Inflammatory macrophage (primary cell): ENCODE measurements around the gene ETFB.

Experiments
- DNase-seq, 2 donors: peaks; one replicate each; pipeline ENCODE4 v3.0.0-alpha.2; 2020 to 2022

Gene ETFB

DNA sequence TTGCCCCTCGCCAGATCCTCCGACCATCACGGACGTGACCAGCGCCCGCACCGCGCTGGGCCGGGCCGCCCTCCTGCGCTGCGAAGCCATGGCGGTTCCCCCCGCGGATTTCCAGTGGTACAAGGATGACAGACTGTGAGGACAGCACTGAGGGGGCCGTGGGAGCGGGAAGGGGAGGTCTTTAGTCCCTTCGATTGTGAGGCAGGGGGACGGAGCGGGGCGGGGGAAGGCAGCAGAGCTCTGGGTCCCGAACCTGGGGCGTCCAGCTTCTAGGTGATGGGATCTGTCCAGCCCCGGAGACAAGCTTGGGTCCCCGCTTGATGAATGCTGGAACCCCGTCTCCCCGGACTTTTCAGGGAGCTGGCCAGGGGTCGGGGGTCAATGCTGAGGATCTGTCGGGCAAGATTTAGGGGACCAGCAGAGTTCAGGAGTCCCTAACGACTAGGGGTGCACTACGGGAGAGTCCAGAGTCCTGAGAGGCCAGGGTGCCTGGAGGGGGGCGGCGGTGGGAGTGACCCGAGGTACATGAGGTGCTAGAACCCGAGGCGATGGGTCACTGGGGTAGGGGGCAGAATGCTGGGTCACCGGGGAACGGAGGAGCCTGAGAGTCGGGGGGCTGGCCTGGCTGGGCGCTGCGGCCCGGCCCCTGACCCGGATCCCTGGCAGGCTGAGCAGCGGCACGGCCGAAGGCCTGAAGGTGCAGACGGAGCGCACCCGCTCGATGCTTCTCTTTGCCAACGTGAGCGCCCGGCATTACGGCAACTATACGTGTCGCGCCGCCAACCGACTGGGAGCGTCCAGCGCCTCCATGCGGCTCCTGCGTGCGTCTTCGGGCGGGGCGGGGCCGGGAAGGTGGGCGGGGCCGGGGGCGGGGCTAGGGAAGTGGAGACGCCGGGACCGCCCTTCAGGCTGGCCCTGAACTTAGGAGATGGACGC, 38.9 kb downstream of the ETFB start:
- DNase-seq: peak; percentile 68 to 81

DNA sequence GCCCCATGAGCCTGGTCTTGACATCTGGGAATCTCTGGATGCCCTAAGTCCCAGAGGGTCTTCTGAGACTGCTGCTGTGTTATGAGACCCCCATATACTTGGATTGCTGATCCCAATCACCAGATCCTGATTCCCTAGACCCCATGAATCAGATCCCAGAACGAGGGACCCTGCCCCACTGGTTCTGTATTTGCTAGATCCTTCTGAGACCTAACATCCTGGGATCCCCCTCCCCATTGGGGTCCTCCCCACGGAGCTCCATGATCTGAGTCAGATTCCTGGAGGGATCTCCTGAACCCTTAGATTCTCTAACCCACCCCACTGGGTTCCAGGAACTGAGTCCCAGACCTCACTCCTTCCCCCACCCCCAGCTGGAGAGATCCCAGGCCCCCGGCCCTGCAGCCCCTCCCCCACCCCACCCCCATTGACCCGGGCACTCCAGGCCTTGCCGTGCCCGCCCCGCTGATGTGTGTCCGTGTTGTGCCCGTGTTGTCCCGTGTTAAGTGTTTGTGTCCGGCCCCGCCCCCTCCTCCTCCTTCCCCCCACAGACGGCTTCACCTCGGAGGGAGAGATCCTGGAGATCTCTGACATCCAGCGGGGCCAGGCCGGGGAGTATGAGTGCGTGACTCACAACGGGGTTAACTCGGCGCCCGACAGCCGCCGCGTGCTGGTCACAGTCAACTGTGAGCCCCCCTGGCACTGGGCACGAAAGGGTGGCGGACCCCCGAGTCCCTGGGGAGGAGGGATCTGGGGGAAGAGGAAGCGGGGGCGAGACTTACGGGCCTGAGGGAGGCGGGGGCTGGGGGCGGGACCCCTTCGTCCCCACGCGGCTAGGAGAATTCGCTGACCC, 39.7 kb downstream of the ETFB start:
- no peak for DNase-seq

DNA sequence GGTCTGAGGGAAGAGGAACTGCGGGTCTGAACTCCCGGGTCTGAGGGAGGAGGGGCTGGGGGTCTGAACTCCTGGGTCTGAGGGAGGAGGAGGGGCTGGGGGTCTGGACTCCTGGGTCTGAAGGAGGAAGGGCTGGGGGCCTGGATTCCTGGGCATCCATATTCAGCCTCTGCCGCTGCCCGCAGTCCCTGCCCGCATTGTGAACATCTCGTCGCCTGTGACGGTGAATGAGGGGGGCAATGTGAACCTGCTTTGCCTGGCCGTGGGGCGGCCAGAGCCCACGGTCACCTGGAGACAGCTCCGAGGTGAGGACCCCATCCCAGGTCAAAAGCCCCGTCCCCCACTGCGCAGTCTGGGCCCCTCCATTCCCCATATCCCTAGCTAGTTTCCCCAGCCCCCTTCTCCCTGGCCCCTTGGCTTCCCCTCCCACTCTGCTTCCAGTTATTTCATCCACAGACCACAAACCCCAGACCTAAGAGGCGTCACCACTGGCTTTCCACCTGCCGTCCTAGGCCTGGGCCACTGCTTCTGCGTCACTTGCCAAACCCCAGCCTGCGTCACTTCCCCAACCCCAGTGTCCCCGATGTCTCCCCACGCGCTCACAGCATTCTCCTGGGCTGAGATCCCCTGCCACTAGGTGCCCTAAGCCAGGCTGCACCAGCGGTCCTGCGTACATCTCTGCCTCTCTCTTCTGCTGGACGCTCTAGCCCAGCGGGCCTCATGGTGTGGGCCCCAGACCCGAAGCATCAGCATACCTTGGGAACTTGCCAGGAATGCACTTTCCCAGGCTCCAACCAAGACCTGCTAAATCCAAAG, 40.8 kb downstream of the ETFB start:
- peak in 1 of 2 donors; percentile 21 for DNase-seq

DNA sequence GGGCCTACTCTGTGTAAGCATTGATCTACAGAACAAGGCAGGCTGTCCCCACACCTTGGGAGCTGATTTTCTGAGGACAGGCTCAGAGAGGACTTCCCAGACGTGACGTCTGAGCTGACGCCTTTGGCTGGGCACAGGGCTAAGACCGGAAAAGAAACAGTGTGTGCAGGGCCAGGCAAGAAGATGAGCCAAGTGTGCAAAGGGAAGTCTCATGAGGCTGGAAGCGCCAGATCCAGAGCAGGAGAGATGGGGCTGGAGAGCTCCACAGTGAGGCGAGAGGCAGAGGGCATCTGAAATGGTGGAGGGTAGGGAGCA, 42.1 kb downstream of the ETFB start:
- DNase-seq: no peak

DNA sequence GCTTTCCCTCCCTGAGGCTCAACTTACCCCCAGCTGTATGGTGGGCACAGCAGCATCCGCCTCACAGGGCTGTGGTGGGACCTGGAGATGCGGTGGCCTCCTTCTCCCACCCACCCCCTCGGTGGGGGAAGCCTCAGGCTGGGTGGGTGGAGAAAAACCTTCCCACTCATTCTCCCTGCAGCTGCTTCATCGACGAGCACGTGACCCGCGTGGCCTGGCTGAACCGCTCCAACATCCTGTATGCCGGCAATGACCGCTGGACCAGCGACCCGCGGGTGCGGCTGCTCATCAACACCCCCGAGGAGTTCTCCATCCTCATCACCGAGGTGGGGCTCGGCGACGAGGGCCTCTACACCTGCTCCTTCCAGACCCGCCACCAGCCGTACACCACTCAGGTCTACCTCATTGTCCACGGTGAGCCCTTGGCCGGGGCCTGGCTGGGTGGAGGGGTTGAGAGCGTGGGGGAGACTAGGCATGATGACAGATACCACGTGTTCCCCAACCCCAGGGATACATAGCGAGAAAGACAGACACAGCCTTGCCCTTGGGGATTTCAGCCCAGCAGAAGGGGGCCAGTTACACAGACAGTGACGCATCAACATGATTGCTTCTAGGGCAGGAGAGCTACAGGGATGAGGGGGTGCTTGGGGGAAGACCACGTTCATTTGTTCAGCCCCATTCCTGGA, 42.6 kb downstream of the ETFB start:
- DNase-seq: no peak

DNA sequence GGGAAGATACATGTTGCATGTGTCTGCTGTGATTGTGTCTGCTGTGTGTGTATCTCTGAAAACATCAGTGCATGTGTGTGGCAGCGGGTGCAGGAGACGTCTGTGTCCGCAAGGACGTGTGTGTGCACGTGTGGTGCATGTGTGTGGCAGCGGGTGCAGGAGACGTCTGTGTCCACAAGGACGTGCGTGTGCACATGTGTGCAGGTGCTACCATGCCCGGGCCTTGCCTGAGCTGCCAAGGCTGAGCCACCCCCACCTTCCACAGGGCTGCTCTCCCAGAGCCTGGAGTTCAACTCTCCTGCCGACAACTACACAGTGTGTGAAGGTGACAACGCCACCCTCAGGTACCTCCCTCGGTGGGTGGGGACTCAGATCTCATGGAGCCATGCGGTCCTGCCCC, 44.4 kb downstream of the ETFB start:
- no peak for DNase-seq

DNA sequence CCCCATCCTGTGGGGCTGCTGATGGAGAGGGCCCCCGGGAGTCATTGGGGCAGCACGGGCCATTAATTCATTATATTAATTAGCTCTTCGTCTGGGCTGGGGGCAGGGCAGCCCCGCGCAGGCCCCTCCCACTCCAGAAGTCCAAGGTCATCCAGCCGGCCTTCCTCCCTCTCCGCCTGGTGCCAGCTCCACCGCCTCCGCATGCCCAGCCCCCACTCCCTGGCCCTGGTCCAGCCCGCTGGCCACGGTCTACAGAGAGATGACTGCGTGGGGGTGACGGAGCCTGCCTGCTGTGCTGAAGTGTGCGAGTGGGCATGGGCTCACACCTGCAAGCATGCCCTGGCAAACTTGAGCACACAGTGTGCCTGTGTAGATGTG, 45.9 kb downstream of the ETFB start:
- no peak for DNase-seq

DNA sequence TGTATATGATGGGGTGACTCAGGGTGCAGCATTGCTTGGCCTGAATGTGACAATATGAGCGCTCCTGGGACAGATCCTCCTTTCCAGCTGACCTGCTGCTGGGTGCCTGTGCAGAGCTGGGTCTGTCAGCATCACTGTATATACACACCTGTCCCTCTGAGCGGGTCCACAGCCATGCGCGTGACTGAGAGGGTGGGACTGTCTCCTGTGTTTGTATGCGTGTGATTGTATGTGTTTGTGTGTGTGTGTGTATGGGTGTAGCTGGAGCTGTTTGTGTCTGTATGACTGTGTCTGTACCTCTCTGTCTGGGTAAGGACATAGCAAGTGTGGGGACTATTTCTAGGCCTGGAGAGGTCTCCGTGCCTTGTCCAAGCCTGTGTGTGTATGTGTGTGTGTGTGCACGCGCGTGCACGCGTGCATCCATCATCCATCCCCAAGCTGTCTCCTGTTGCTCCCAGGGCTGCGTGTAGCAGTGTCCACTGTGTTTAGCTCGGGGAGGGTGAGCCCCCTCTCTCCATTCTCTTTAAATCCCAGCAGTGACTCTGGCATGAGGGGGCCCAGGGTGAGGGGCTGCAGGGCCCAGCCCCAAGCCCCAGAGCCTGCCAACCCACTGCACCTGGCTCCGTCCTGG, 46.4 kb downstream of the ETFB start:
- no peak for DNase-seq

DNA sequence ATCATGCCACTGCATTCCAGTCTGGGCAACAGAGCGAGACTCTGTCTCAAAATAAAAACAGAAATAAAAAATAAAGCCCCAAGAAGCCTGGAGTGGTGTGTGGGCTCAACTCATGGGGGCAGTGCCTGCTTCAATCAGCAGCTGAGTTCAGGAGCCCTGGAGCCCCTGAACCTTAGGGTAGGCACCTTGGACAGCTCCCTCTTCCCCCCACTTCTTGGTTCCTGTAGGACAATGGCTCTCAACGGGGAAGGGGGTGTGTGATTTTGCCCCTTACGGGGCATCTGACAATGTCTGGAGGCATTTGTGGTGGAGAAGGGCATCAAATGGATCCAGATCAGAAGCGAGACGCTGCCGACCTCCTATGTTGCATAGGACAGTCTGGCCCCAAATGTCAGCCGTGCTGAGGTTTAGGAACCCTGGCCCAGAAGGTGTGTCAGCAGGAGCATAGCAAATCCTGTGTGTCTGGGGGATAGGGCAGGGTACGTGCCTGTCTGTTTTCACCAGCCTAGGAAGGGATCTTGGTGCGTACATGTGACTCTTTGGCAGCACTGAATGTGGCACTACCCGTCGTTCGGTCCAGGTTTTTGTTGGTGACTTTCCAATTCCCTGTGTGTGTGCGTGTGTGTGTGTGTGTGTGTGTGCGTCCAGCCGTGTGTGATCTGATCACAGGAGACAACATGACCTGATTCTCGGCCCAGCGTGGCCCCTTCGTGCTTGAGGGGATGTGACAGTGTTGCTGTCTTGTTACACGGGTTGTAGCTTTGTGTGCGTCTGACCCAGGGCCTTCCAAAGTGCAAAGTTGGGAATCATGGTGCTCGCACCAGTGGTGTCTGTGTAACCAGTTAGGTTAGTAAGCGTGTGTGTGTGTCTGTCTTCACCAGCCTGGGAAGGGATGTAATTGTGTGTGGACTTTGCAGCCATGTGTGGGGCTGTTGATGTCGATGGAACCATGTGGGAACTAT, 47.2 kb downstream of the ETFB start:
- no peak for DNase-seq

DNA sequence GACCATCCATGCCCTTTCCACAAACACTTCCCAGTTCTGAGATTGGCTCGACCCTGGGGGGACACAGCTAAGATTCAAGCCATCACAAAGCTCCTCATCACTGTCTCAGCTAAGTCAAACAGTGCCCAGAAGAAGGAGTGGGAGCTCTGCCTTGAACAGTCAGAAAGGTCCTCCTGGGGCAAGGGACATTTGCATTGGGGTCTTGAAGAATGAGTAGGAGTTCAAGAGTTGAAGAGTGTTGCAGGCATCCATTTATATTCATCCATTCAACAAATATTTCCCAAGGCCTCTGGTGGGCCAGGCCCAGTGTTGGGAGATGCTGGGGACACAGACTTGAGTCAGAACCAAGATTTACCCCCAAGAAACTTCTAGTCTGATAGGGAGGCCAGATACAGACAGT, 48.2 kb downstream of the ETFB start:
- no peak for DNase-seq

DNA sequence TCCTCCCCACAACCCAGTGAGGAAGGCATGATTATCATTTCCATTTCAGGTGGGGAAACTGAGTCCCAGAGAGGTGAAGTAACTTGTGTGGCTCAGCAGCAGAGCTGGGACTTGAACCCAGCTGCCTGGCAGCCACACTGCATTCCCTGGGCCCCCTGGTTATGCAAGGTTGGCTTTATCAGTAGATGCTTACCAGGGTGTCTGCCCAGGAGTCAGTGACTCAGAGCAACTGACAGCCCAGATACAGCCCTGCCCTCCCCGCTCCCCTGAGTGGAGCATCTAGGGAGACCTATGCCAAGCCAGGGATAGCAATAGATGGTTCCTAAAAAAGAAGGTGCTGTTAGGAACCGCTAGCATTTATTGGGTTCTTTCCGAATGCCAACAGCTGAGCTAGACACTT, 48.8 kb downstream of the ETFB start:
- DNase-seq: no peak

DNA sequence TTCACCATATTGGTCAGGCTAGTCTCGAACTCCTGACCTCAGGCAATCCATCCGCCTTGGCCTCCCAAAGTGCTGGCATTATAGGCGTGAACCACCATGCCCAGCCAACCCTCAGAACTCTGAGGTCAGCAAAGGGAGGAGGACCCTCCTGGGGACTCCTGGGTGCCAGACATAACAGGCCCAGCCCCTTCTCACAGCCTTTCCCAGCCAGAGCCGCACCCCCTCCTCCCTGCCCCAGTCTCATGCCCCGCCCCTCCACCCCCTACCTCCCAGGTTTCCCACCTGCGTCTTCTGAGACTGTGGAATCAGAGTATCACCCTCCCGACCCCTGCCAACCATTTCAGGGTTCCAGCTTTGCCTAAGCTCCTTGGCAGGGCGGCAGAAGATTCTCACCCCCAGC, 49.5 kb downstream of the ETFB start:
- DNase-seq: no peak

DNA sequence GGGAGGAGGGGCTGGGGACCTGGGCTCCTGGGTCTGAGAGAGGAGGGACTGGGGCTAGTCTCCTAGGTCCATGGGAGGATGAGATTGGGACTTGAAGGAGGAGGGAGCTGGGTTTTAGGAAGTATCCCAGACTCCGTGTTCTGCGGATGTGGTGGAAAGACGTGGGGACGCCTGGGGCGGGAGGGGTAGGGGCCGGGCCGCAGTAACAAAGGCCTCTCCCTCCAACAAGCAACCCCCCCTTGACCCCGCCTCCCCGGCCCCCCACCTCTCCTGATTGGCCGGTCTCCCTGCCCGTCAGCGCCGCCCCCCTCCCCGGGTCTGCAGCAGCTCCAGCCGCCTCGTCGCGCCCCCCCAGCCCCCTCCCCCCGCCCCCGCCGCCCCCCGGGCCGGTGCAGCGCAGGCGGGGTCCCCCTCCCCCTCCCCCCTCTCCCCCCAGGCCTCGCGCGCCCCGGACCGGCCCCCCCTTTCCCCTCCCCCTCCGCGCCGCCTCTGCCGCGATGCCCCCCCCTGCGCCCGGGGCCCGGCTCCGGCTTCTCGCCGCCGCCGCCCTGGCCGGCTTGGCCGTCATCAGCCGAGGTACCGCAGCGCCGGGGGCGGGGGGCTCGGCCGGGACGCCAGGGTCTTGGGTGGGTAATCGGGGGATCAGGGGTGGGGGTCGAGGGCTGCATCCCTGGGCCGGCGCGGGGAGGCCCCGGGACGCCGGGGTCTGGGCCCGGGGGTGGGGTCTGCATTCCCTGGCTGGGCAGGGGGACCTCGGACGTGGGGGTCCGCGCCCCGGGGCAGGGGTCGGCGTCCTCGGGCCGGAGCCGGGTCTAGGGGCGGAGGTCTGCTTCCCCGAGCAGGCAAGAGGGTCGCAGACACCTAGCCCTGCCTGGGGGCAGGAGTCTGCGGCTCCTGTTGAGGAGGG, 54.6 kb downstream of the ETFB start, which contains the start of gene IGLON5:
Gene IGLON5, plus strand, starts transcription at position 294 of the 907 bp plus-strand sequence. Its CDS starts 204 bp downstream, at position 498.
- no peak for DNase-seq

DNA sequence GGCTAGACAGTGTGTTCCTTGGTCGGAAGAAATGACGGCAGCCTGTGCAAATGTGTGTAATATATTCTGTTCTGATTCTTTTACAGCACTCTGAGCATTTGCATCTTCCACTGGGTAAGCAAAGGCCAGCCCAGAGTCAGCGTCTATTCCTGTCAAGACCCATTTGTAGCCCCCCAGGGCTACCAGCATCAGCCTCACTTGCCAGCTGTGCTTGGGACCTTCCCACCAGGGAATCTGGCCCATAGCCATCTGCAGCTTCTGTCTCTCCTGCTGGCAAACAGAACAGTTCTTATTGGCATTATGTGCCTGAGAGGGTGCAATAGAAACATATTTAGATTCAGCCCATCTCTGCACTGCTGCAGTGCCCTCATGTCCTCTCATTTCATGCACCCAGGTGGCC, 60.7 kb downstream of the ETFB start:
- no peak for DNase-seq

DNA sequence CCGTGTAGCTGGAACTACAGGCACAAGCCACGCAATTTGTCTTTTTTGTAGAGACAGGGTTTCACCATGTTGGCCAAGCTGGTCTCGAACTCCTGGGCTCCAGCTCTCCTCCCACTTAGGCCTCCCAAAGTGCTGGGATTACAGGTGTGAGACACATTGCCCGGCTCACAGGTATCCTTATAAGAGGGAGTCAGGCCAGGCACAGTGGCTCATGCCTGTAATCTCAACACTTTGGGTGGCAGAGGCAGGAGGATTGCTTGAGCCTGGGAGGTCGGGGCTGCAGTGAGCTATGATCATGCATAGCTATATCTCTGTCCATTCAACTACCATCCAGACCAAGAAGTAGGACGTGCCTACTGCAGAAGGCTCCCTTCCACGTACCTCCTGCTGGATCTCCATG, 64.9 kb downstream of the ETFB start:
- DNase-seq: no peak

DNA sequence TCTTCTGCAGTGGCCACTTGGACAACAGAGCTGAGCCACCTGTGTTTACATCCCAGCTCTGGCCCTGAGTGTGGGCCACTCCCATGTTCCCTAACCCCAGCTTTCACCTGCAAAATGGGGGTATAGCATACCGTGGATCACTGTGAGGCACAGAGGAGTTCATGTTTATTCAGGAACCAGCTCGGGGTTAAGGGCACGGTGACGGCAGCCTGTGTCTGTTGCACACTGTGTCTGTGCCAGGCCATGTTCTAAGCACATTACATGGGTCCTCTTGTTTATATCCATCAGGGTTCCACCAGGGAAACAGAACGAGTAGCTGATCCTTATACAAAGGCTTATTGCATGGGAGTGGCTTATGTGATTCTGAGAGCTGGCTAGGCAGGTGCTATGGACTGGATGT, 68.8 kb downstream of the ETFB start:
- no peak for DNase-seq

DNA sequence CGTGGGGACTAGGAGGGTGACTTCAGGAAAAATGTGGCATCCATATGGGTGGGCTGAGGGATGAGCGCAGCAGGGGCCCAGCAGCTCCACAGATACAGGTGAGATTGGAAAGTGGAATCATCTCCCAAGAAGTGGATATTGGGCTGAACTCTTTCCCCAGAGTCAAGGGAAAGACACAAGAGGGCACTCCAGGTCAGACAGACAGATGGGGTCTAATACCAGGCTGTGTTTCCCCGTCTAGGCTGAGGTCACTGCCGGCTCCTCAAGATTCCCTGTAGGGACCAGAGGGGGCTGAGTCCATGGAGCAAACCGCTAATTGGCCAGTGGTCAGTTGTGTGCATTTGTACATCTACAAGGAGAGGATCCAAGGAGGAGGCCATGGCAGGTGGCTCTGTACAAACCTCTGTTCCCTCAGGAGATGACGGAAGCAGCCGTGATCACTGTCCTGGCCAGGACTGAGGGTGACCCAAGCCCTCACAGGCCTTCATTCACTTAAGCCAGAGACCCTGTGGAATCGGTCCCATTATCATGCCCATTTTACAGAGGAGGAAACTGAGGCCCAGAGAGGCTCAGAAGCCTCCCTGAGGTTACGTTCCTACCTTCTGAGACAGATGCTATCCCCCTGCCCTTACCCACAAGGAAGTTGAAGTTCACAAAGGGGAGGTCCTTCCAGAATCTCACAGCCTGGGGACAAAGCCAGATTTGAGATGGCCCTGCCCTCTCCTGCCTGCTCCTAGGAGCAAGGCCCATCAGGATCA, 69.7 kb downstream of the ETFB start:
- no peak for DNase-seq

DNA sequence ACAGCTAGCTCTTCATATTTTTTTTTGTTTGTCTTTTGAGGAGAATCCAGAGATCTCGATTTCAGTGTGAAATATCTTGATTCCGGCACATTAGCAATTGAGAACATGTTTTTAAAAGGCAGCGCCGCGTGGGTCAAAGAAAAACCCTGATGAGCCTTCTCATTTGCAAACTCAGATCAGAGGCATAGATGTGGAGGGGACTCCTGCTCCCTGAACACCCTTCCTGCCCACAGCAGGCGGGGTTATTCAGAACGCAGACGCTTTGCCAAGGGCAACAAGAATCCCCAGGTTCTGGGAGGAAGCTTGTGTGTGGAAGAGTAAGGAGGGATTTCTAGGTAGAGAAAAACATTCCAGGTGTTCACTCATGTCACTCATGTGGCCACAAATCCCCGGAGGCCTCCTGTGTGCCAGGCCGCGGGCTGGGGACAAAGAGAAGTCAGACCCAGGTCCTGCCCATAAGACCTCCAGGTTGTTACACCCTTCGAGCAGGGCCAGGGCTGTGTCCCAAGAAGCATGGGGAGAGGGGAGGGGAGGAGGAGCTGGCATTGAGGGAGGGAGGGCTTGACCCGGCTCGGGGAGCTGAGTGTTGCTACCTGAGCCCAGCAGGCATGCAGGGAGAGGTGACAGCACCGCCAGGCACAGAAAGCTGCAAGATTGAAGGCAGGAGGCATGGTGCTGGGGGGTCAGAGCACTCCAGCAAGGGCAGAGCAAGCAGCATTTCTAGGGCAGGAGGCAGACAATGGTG, 70.6 kb downstream of the ETFB start:
- no peak for DNase-seq
